ENCODE measurements around the gene HSCB.
"Not testable (repeated sequence)": the region's sequence is repeated elsewhere in the genome, so short reads cannot be mapped to it uniquely, and the experiment has no call there.

HSCB gene

DNA sequence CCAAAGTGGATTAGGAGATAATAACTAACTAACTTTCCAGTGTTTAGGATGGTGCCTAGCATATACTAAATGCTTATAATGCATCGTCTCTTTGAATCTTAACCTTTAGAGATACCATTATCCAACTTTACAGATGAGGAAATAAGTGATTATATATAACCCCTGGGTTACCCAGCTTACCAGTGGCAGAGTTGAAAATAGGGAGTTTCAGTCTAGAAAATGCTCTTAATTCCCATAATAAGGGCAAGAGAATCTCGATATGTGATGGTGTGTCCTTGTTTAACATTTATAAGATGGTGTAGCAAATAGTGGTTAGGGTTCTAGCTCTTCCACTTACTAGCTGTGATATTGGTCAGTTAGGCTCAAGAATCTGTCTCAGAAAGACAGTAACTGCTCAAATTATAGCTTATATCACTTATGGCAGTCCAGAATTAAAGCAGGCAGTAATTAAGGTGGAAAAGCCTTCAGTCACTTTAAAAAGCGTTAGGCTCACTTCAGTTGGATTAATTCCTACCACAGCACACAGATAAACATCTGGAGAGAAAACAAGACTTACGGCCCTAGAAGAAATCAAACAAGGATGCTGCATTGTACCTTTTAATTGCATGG is 52.2 kb downstream of the HSCB start:
- Histone ChIP-seq H3K4me3 (ENCODE audit: low read length) (no peak overlapping the region), H3K36me3 (ENCODE audit: control insufficient read depth, insufficient read depth, low read length, severe bottlenecking) (peaks cover 48% of the 10 kb centered on the region), H3K9me3 (ENCODE audit: control insufficient read depth, low read length) (no peaks in the 10 kb centered on the region), H3K27me3 (replicated peaks; ENCODE audit: control insufficient read depth, insufficient read depth, low read length) (no peaks in the 10 kb centered on the region), H3K4me1 (ENCODE audit: control insufficient read depth, insufficient read depth, low read length) (peaks cover 37% of the 10 kb centered on the region), H3K9ac (ENCODE audit: low read length) (no peak overlapping the region)
- no peak for DNase-seq (ENCODE audit: low read depth)

DNA sequence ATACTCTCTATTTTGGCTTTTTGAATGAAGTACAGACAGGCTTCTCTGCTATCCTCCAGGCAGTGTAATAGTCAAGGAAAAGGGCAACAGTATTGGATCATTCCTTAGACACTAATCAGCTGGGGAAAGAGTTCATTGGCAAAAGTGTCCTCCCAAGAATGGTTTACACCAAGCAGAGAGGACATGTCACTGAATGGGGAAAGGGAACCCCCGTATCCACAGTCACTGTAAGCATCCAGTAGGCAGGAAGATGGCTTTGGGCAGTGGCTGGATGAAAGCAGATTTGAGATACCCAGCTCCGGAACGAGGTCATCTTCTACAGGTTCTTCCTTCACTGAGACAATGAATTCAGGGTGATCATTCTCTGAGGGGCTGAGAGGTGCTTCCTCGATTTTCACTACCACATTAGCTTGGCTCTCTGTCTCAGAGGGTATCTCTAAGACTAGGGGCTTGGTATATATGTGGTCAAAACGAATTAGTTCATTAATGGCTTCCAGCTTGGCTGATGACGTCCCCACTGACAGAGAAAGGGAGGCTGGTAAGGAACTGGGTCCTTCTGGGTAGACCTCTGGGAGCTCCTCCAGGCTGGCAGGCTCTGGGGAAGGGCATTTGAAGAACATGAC is 53.3 kb downstream of the HSCB start:
- no peak for DNase-seq (ENCODE audit: low read depth)
- Histone ChIP-seq H3K4me3 (ENCODE audit: low read length) (no peak overlapping the region), H3K9ac (ENCODE audit: low read length) (peak overlapping the region; percentile 20), H3K4me1 (ENCODE audit: control insufficient read depth, insufficient read depth, low read length) (peaks cover 37% of the 10 kb centered on the region), H3K9me3 (ENCODE audit: control insufficient read depth, low read length) (no peaks in the 10 kb centered on the region), H3K36me3 (ENCODE audit: control insufficient read depth, insufficient read depth, low read length, severe bottlenecking) (peaks cover 45% of the 10 kb centered on the region), H3K27me3 (replicated peaks; ENCODE audit: control insufficient read depth, insufficient read depth, low read length) (no peaks in the 10 kb centered on the region)

DNA sequence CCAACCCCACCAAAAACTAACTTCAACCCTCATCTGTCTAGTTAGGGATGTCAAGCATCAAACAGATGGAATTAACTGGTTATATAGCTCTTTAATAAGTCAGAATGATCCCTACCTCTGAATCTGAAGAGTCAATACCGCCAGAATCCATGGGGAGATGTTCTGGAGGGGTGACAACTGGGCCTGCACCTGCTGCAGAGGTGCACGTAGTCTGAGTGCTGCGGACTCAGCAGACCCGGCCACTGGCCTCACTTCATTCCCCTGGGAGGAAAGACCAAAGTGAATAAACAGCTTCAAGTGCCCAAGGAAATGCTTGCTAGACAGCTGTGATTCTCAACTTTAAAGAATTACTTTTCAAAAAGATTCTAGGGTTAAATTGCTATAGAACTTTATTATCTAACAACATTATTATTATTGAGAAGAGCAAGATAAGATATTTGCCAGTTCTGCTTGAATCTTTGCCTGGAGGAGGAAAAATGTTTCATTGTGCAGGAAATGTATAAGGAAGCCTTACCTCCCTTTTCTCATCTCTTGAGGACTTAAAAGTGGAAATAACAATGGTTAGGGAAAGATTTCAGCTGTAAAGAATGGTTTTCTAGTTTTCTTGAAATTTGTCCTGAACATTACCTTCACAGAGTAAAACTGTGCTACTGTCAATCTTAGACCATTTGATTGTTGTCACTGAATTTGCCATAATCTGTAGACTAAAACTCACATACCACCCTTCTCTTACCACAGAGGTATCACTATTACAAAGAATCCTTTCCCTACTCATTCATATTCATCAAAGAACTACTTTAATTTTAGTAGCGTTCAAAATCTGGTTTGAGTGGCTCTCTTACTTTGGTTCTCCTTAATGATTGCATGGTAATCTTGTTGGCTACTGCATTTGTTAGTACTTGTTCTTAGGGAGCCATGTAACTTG is 54.4 kb downstream of the HSCB start:
- Histone ChIP-seq H3K4me3 (ENCODE audit: low read length) (no peak overlapping the region), H3K36me3 (ENCODE audit: control insufficient read depth, insufficient read depth, low read length, severe bottlenecking) (peaks cover 45% of the 10 kb centered on the region), H3K9me3 (ENCODE audit: control insufficient read depth, low read length) (no peaks in the 10 kb centered on the region), H3K9ac (ENCODE audit: low read length) (peak overlapping the region; percentile 41), H3K27me3 (replicated peaks; ENCODE audit: control insufficient read depth, insufficient read depth, low read length) (no peaks in the 10 kb centered on the region), H3K4me1 (ENCODE audit: control insufficient read depth, insufficient read depth, low read length) (peaks cover 37% of the 10 kb centered on the region)
- DNase-seq (ENCODE audit: low read depth) = no peak

DNA sequence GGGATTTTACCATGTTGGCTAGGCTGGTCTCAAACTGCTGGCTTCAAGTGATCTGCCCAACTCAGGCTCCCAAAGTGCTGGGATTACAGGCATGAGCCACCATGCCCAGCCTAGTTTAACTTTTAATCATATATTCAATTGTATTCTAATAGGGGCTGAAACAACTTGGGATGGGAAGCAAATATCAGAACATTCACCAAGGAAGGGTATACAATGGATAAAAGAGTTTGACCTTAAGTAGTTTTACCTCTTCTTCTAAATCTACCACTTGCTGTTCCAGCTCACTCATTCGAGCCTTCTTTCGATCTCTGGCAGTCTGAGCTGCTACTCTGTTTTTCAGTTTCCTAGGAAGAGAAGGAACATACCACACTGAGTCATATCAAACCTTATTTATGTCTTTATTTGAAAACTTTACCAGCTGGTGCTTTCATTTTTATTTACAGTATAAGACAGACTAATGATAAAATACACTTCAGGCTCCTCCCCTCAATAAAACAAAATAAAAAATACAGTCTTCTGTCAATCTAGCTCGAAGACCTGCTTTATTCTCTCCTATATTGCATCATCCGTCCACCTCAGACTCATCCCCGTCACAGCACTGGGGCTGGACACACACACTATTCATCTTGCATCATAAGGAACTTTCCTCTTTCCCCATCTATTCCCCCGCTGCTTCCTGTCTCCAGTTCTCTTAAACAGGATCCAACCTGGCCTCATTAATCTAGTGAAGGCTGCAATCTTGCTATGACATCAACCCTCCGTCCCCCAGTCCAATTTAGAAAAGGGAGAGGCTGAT is 57.2 kb downstream of the HSCB start:
- Histone ChIP-seq H3K9me3 (ENCODE audit: control insufficient read depth, low read length) (no peaks in the 10 kb centered on the region), H3K36me3 (ENCODE audit: control insufficient read depth, insufficient read depth, low read length, severe bottlenecking) (peaks cover 42% of the 10 kb centered on the region), H3K4me3 (ENCODE audit: low read length) (peak overlapping the region; percentile 96), H3K27me3 (replicated peaks; ENCODE audit: control insufficient read depth, insufficient read depth, low read length) (no peaks in the 10 kb centered on the region), H3K4me1 (ENCODE audit: control insufficient read depth, insufficient read depth, low read length) (peaks cover 50% of the 10 kb centered on the region), H3K9ac (ENCODE audit: low read length) (peak overlapping the region; percentile 96)
- peak; percentile 95 for DNase-seq (ENCODE audit: low read depth)

DNA sequence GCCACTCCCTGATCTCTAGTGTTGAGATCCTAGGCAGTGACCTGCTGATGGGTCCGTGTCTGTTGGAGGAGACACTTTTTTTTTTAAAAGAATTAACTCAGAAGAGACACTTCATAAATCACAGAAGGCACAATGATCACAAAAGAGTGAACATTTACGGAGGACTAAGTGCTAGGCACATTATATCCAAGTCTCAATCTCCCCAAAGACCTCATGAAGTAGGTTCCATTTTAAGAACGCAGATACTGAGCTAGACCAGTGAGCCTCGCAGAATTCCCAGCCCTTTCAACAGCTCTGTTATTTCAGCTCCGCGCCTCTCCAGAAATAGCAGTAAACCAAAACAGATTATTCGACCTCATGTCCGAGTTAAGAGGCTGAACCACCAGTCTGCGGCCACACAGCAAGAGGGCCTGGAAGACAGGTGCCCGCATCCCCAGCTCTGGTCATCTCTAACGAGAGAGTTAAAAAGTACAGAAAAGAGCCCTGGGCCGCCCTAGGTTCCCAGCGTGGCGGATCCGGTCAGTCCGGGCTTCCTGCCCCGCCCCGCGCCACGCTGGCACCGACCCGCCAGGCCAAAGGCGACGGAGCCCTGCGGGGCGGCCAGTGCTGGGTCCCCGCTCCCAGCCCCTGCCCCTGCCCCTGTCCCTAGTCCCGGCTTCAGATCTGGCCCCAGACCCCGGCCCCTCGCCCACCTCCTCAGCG is 57.9 kb downstream of the HSCB start:
- Histone ChIP-seq H3K36me3 (ENCODE audit: control insufficient read depth, insufficient read depth, low read length, severe bottlenecking) (peaks cover 34% of the 10 kb centered on the region), H3K9ac (ENCODE audit: low read length) (peak overlapping the region; percentile 96), H3K27me3 (replicated peaks; ENCODE audit: control insufficient read depth, insufficient read depth, low read length) (no peaks in the 10 kb centered on the region), H3K4me3 (ENCODE audit: low read length) (peak overlapping the region; percentile 96), H3K9me3 (ENCODE audit: control insufficient read depth, low read length) (no peaks in the 10 kb centered on the region), H3K4me1 (ENCODE audit: control insufficient read depth, insufficient read depth, low read length) (peaks cover 50% of the 10 kb centered on the region)
- DNase-seq (ENCODE audit: low read depth) = peak; percentile 78

DNA sequence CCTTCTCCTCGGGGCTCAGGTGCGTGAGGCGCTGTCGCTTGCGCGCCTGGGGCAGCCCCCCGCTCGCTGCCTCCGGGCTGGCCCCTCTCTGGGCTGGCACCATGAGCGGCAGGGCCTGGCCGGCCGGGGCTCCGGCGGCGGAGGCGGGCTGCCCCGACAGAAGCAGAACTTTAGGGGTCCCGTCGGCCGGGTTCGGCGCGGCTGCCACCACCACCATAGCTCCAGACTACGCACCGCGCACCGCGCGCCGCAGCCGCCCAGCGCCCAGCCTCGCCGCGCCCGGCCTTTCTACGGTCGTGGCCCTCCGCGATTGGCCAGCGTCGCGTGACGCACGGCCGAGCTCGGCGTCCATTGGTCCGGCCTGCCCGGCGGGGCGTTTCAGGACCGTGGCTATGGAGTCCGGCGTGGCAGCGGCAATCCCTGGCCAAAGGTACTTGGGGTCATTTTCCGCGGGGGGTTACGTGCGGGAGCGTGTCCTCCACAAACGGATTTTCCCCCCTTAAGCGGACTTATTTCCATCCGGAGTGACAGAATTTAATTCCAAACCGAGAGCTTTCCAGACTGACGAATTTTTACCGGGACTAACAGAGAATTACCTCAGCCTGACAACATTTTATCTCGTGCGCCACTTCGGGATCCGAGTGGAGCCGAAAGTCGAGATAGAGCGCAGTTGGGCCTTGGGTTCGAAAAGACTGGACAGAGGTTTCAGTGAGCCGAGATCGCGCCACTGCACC is 58.6 kb downstream of the HSCB start, which contains the start of gene XBP1:
TSS of gene XBP1 (minus strand) at position 262 of the 734 bp plus-strand sequence.
- peak within 1 kb of the TSS; percentile 96 for H3K4me3 ChIP-seq (ENCODE audit: low read length)
- H3K4me1 ChIP-seq (ENCODE audit: control insufficient read depth, insufficient read depth, low read length) = peaks cover 44% of the 10 kb centered on the region
- peak within 1 kb of the TSS; percentile 96 for H3K9ac ChIP-seq (ENCODE audit: low read length)
- H3K36me3 ChIP-seq (ENCODE audit: control insufficient read depth, insufficient read depth, low read length, severe bottlenecking) = peaks cover 27% of the 10 kb centered on the region
- no peaks in the 10 kb centered on the region for H3K27me3 ChIP-seq (replicated peaks; ENCODE audit: control insufficient read depth, insufficient read depth, low read length)
- DNase-seq (ENCODE audit: low read depth) = peak; percentile 98
- no peaks in the 10 kb centered on the region for H3K9me3 ChIP-seq (ENCODE audit: control insufficient read depth, low read length)

DNA sequence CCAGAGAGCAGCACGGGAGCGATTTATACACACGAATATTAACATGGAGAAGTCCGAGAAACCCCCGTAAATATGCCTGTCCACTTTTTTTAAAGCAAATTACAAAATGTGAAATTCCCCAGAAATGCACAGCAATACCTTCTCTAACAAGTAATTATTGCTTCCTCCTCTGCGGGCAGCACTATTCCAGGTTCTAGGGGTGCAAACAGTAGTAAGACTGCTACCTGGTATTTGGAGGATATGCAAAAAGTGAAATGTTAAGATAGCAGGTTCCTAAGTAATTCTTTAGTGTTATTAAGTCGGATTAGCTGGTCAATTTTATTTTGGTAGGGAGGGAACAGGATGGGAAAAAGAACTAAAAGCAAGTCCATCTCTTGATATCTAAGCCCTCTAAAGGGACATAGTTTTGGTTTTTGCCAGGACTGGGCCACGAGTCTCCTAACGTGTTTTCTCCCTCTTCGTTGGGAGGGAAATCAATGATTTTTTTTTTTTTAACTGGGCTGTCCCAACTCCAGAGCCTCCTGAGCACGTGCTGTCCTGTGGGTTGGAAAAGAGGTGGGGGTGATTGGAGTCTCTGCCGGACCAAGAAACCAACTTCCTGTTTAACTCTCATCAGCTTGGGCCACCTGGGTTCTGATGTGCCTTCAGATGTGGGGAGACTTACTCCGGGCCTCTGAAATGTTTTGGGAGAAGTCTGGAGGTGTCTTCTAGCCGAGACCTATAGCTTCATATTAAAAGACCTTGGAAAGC is 60.2 kb downstream of the HSCB start:
- peaks cover 30% of the 10 kb centered on the region for H3K4me1 ChIP-seq (ENCODE audit: control insufficient read depth, insufficient read depth, low read length)
- DNase-seq (ENCODE audit: low read depth) = no peak
- H3K9me3 ChIP-seq (ENCODE audit: control insufficient read depth, low read length) = no peaks in the 10 kb centered on the region
- H3K27me3 ChIP-seq (replicated peaks; ENCODE audit: control insufficient read depth, insufficient read depth, low read length) = no peaks in the 10 kb centered on the region
- H3K9ac ChIP-seq (ENCODE audit: low read length) = peak overlapping the region; percentile 96
- H3K4me3 ChIP-seq (ENCODE audit: low read length) = peak overlapping the region; percentile 96
- peaks cover 12% of the 10 kb centered on the region for H3K36me3 ChIP-seq (ENCODE audit: control insufficient read depth, insufficient read depth, low read length, severe bottlenecking)

DNA sequence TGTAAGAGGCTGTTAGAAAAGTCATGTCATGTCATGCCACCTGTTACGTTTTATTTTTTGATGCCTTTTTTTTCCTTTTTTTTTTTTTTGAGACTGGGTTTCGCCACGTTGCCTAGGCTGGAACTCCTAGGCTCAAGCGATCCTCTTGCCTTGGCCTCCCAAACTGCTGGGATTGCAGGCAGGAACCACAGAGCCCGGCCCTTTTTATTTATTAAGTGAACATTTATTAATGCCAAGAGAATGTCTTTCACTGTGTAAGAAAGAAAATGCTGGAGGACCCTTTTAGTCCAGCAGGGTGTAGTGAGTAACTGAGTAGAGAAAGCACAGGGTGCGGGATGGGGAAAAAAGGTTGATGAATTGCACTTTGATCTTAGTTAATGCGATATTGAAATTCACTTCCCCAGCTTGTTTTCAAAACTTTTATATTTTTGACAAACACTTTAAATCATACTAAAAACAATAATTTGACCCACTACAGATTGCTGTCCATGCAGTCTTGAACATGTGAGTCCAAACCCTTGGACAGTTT is 60.8 kb downstream of the HSCB start:
- peaks cover 6% of the 10 kb centered on the region for H3K36me3 ChIP-seq (ENCODE audit: control insufficient read depth, insufficient read depth, low read length, severe bottlenecking)
- H3K27me3 ChIP-seq (replicated peaks; ENCODE audit: control insufficient read depth, insufficient read depth, low read length) = no peaks in the 10 kb centered on the region
- no peaks in the 10 kb centered on the region for H3K9me3 ChIP-seq (ENCODE audit: control insufficient read depth, low read length)
- H3K4me1 ChIP-seq (ENCODE audit: control insufficient read depth, insufficient read depth, low read length) = peaks cover 25% of the 10 kb centered on the region
- no peak for DNase-seq (ENCODE audit: low read depth)
- no peak overlapping the region for H3K9ac ChIP-seq (ENCODE audit: low read length)
- peak overlapping the region; percentile 96 for H3K4me3 ChIP-seq (ENCODE audit: low read length)

DNA sequence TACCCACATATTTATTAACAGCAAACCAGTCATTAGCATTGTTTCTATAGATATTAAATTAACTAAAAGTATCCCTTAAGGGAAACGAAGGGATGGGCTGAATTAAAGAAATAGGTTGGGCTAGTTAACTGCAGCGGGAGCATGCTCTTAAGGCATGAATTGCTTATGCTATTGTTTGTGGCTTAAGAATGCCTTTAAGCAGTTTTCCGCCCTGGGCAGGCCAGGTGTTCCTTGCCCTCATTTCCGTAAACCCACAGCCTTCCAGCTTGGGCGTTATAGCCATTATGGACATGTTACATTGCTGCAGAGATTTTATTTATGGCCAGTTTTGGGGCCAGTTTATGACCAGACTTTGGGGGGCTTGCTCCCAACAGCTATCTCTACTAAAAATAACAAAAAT is 63.6 kb downstream of the HSCB start:
- not testable (repeated sequence) for DNase-seq (ENCODE audit: low read depth); H3K9ac ChIP-seq (ENCODE audit: low read length); H3K4me3 ChIP-seq (ENCODE audit: low read length)

More for the DNA sequence above, 63.6 kb downstream of the HSCB start:
- peaks cover 13% of the 10 kb centered on the region for H3K4me1 ChIP-seq (ENCODE audit: control insufficient read depth, insufficient read depth, low read length)
- not testable (repeated sequence) for H3K9me3 ChIP-seq (ENCODE audit: control insufficient read depth, low read length); H3K27me3 ChIP-seq (replicated peaks; ENCODE audit: control insufficient read depth, insufficient read depth, low read length); H3K36me3 ChIP-seq (ENCODE audit: control insufficient read depth, insufficient read depth, low read length, severe bottlenecking)
